Myocyte (in vitro differentiated cells): Measurements from ENCODE around the gene PPP1R3G. TPM values are rescaled to one million over a fixed set of nuclear protein-coding genes. Genes with fewer than 3 reads are reported as not detected.

ENCODE experiments used
- DNase-seq: peaks from one replicate; pipeline ENCODE4 v3.0.0-alpha.2; 2012; ENCODE audit warnings: low read depth
- total RNA-seq: library from RNA; depleted of rRNA; stranded (reverse); fragments of >200 nt; gene quantifications from 2 replicates; pipeline ENCODE4 v1.2.3, GENCODE V29; 2014

The PPP1R3G gene
- total RNA-seq, 1 donor from 2014 or later, result 1.0 TPM

- DNase-seq, result peak; percentile 51
These were observed 8.3 kb downstream of the PPP1R3G start for GRCh38 chr6:5093231-5094015.

DNA sequence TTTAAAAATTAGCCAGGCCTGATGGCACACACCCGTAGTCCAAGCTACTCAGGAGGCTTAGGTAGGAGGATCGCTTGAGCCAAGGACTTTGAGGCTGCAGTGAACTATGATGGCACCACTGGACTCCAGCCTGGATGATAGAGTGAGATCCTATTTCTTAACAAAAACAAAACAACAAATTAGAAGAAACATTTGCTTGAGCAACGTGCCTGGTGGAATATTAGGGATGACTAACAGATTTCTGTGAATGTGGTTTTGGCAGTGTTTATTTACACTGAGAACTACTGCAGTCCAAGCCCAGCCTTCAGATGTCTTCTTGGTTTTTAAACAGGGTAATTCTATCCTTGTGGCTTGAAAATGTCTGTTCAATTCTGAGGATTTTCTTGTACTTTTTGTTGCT lies 9.2 kb downstream of the PPP1R3G start:
- DNase-seq, result peak; percentile 82

DNA sequence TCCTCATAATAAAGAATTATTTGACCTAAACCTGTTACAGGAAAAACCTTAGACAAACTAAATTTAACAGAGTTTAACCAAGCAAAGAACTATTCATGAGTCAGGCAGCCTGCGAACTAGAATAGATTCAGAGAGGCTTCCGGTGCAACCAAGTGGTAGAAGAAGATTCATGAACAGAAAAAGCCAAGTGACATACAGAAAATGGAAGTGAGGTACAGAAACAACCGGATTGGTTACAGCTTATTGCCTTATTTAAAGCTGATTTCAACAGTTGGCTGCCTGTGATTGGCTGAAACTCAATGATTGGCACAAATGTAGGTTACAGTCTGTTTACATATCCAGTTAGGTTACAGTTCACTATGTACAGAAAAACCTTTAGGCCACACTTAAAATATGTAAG lies 10.1 kb downstream of the PPP1R3G start:
- DNase-seq, result peak; percentile 55

DNA sequence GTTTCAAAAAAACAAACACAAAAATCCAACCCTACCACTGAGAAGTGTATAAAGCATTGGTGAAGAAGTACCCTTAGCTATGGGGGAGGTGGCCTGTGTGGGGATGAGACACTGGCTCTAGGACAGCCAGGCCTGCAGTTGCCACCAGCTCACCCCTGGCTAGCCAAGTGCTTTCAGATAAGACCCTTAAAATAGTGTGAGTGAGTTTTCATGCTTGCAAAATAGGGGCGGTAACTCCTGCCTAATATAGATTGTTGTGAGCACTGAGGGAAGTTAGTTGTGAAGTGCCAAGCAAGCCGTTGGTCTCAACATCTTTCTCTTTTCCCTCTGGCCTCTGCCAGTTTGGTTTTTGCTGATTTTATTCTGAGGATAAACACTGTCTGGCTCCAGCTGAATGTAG lies 11.3 kb downstream of the PPP1R3G start:
- peak; percentile 64 for DNase-seq

DNA sequence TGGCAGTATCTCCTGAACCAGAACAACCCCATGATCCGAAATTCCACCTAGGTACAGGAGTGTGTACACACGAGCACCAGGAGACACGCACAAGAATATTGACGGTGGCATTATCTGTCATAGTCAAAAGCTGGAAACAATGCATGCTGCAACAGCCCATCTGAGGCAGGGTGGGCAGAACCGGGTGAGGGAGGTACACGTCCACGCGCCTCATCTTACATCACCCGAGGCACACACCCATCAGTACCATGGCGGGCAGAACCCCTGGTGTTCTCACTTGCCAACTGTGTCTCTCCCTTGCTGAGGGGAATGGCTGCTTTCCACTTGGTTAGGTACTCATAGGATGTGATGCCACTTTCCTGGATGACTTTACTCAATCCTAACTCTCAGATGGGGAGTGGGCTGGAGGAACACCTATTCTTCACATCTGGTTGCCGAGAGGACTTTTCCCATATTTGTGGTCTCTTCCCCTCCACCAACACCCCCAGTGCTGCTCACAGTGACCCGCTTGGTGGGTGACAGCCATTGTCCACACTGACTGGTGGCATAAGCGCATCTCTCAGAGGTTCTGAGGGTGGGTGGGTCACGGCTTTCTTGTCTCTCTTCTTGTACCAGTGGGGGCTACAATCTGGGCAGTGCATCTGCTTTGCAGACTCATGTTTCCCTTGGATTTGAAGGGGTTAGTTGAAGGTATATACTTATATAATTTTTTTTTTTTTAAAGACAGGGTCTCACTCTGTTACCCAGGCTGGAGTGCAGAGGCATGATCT lies 13.5 kb downstream of the PPP1R3G start:
- DNase-seq, result no peak

DNA sequence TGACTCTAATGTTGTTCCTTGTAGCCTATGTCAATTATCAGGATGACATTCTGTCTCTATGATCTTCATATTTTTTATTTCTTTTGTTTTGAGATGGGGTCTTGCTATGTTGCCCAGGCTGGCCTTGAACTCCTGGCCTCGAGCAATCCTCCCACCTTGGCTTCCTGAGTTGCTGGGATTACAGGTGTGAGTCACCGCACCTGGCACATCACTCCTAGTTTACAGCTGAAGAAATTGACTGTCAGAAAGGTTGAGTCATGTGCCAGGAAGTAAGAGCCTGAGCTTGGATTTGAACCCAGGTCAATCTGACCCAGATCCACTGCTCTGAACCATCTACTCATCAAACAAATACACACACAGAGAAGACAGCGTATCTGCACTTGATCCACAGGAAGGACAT lies 14.4 kb downstream of the PPP1R3G start:
- DNase-seq, result no peak

DNA sequence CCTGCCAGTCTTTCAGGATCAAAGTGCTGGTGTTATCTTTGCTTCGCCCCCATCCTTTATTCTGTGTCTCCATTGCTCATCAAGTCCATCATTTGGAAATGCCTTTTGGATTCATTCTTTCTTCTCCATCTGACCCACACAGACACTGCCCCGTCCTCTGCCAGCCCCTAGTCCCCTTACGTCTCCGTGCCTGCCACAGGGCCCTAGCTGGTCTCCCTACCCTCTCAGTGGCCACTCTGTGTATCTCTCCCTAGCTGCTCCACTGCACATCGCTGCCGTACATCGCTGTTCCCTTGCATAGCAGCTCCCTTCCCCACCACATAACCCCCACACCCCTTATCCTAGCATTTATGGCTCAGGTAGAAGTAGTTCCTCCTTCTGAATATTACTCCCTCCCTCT lies 15.7 kb downstream of the PPP1R3G start:
- DNase-seq, result no peak

DNA sequence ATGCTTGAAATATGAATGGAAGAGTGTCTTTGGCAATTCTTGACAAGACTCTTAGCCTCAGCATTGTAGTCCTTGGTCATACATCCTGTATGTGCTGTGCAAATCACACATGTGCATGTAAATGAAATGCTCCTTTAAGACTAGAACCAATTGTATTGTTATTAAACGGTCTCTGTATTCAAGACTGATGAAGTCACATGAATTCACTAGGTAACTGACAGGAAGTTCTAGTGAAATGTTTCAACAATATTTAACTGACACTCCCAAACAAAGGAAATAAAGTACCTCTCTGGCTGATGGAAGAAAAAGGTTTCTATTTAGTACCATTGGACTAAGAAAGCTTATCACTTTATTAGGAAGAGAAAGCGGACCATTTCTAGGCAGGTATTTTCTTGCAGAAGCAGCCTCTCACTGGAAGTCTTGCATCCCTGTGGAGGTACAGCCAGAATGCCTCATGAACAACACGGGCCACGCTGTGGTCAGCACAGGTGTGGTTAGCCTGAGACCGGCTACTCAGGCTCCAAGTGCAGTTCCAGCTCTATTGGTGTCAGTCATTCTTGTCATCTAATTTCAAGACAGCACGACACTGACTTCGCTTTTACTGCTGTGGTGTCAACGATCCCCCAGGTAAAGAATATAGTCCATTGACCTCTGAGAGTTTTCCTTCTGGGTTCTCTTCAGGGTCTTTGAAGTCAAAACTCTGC lies 17.3 kb downstream of the PPP1R3G start:
- no peak for DNase-seq

DNA sequence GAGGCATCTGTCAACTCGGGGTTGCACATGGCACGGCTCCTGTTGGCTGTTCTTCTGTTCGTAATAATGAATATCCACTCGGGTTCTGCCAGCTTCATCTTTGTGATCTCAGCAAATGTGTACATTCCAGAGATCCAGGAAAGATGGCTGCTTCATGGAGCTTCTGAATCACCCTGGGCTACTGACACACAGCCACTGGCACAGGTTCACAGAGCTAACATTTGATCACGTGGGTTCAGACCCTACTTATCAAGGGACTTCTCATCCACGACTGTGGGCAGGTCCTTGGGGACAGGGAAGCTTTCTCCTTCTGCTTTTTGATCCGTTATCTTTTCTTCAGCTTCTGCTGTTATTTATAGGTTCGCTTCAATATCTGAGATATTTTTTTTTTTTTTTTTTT lies 18.1 kb downstream of the PPP1R3G start:
- DNase-seq, result no peak

DNA sequence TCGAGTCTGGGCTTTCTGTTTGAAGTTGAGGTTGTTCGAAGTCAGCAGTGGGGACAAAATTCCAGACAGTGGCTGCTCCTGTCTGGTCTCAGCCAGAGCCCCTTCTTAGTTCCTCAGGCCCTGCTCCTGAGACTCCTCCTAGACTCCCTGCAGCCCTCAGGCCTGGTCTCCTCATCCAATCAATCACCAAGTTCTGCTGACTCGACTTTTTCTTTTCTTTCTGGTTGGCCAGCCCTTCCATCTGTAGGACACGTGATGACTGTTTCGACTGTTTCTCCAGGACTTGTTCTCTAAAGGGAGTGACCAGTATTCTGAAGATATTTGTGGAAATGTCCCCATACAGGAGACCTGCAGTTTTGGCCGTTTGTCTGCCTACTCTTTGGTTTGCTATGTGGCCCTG lies 19.5 kb downstream of the PPP1R3G start:
- no peak for DNase-seq

GRCh38 chr6:5105146-5105545 lies 20.0 kb downstream of the PPP1R3G start:
- DNase-seq, result no peak

- no peak for DNase-seq
These were observed 22.2 kb downstream of the PPP1R3G start for GRCh38 chr6:5107341-5107740.

DNA sequence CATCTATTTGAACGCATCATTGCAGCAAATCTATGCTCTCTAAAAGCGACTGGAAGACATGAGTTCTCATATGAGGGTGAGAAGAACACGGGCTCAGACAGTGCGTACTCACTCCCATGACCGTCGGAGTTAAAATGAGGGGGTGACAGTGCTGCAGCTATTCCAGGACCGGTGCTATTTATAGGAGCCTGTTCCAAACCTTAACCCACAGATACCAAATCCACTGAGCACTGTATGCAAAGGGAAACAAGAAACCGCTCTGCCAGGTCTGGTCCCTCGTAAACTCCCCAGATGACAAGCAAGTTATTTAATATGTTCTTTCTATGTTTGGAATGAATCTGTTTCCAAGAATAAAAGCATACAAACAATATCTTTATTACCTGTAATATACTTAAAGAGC lies 22.9 kb downstream of the PPP1R3G start:
- DNase-seq, result peak; percentile 60

DNA sequence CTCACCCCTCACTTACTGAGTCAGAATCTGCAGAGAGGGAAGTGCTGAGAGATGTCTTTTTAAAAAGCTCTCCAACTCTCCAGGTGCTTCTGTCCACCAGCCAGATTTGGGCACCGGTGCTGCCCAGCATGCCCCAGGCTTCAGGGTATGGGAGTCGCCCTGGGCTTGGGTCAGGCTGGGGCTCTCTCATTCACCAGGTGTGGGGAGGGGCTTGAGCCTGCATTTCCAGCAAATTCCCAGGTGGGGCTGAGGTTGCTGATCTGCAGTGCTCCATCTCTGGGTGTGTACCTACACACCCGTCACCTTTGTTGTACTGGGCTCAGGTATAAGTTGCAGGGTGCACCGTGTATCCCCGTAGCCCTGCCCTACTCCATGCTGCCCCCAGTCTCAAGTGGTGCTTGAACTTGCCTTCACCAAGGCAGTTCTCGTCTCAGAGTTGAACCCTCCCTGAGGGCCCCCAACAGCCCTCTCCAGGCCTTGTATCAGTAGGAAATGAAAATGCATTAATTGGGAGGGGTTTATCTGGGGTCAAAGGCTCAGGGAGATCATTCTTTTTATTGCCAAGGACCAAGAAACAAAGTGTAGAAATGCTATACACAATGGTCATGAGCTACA lies 23.5 kb downstream of the PPP1R3G start:
- no peak for DNase-seq

DNA sequence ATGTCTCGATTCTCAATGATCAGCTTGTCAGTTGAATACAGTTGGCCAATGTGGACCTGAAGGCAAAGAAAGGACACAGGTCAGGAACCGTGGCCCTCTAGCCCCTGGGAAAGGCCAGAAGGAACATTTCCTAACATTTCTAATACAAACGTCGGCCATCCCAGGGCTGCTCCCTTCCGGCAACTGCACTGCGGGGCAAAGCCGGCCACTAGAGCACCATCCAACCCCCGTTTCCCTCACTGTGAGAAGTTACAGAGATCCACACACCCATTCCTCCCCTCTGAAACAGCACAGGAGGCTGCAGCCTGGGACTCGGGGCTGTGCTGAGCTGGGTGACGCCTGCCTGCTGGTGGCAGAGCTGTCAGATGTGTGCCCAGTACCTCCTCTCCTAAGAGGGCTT lies 24.3 kb downstream of the PPP1R3G start:
- DNase-seq, result no peak

- DNase-seq, result no peak
These were observed 25.1 kb downstream of the PPP1R3G start for GRCh38 chr6:5110246-5110645.

DNA sequence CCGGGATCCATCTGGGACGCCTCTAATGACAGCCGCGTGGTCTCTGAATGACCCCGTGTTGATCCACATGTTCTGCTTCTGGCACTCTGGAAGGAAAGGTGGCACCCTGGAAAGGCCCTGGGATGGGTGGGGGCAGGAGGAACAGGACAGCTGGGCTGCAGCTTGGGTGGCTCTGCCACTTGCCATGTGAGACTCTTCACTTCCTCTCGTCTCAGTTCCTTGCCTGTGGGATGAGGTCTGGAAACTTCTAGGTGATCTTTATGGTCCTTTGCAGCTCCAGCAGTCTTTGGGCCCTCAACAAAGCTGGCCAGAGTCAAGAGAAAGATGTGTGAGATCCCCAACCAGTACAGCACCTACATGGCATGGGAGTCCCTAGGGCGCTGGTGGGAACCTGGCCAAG lies 26.5 kb downstream of the PPP1R3G start:
- no peak for DNase-seq

- peak; percentile 27 for DNase-seq
These were observed 27.1 kb downstream of the PPP1R3G start for GRCh38 chr6:5112066-5112799.

GRCh38 chr6:5113096-5113495 lies 28.0 kb downstream of the PPP1R3G start:
- no peak for DNase-seq

DNA sequence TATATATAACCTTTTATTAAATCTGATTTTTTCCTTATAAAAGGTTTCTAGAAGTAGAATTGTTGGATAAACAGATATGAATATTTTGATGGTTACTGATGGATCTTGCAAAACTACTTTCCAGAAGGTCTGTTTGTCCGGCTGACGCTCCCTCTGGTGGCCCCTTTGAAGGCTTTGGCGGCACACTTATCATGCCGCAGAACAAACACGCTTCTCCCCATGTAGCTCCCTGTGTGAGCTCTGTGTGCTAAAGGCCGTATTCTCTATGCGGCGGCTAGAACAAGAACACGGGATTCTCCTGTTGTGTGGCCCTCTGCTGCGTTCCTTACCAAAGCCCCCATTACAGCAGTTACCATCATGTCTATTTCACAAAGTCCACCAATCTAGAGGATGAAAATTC lies 30.0 kb downstream of the PPP1R3G start:
- DNase-seq, result no peak
